ENCODE measurements around the gene MTUS2.

Gene MTUS2

DNA sequence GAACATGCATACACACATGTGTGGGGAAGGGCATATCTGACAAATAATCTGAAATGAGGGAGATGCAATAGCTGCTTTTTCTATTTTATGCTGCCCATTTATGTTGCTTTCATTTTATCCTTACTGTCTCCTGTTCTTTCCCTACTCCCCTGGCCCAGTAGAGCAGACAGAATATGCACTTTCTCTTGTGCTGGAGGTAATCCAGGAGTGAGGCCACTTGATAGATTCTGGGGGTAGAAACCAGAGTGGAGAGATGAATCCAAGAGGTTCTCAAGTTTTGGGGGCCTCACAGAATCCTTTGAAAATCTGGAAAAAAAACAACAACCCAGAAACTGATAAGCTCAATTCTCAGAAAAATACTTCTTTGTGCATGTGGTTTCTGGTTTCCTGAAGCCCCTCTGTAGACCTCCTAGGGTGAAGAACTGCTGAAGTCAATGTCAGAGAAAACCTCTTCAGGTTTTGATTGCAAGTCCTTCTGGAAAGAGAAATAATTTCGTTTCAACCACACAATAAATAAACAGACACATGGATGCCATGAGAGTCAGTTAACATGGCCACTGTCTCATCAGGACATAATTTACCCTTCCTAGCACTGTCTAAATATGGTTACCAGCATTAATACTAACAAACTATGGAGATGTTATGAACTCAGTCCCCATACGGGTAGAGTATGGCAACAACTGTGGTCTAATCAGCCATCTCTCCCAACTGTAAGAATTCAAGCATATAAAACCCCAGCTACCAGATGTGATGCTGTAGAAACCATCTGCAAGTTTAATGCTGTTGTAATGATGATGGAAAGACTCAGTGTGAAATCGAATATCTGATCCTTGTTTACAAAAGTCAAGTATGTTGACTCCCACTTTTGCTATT, 419.8 kb downstream of the MTUS2 start:
- no peak for DNase-seq (ENCODE audit: low read depth)

- no peak for DNase-seq (ENCODE audit: low read depth)
Observed at GRCh38 chr13:29254626-29255370, 434.7 kb downstream of the MTUS2 start.

DNA sequence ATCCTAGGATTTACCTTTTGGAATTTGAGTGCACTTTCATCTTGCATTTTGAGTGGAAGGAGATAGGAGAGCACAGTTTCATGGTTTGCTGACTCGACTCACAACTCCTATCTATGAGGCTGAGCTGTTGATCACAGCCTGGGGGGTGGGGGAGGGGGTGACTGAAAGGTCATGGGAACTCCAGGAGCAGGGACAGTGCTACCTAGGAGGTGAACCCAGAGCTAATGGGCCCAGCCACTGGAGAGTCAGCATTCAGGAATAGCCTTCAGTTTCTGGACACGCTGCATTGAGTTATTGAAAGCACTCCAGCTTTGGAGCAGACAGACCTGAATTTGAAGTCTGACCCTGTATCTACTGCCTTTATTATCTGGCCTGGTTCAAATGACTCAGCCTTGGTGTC, 435.4 kb downstream of the MTUS2 start:
- DNase-seq (ENCODE audit: low read depth) = no peak

GRCh38 chr13:29260684-29261083, 440.5 kb downstream of the MTUS2 start:
- DNase-seq (ENCODE audit: low read depth) = no peak

DNA sequence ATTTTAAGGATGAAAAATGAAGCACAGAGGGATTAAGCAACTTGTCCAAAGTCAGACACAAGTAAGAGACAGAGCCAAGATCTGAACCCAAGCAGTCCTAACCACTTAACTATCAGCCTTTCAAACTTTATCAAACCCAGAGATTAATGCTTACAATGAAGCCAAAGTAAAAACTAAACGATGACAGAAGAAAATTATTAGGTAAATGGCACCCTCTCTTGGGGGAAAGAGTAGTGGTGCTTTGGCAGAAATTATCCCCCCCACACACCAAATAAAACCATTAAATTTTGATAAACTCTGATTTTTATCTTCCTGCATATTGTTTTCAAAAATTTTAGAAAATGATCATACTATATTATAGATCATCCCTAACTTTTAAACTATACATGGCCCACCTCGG, 446.1 kb downstream of the MTUS2 start:
- no peak for DNase-seq (ENCODE audit: low read depth)

DNA sequence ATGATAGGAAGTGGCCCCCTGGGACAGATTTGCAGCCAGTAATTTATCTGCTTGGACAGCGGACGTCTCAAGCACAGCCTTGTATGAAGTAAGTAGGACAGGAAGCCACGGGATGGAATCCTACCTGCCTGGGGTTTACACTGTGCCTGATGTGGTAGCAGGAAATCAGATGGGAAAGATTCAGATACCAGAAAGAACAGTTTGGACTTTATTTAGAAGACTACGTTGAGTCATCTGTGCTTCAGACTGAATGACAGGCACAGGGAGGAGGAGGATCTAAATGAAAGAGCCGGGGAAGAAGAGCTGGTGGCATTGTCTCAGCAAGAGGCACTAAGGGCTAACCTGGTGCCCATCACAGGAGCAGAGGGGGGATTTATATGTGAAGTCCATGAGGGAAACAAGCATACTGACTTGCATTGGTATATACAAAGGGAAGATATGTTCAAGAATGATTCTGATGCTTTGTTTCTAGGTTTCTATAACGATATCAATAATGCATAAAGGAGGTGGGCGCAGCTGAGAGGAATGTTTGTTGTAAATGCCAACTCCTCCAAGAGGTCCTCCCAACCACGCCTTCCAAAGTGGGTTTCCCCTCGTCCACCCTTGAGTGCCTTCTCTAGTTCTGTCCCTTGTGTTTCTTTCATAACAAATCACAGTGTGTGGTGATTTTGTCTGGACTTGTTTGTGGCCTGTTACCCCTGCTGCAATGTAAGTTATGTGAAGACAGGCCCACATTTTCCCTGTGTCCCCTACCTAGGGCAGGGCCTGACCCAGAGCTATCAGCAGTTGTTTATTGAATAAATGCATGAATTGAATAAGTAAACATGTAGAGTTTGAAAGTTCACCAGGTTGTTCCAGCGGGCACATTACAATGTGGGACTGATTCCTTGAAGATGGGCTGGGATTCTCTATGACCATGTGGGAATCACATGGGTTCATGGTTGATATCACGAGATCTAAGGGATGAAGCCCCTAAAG, 446.9 kb downstream of the MTUS2 start:
- no peak for DNase-seq (ENCODE audit: low read depth)

DNA sequence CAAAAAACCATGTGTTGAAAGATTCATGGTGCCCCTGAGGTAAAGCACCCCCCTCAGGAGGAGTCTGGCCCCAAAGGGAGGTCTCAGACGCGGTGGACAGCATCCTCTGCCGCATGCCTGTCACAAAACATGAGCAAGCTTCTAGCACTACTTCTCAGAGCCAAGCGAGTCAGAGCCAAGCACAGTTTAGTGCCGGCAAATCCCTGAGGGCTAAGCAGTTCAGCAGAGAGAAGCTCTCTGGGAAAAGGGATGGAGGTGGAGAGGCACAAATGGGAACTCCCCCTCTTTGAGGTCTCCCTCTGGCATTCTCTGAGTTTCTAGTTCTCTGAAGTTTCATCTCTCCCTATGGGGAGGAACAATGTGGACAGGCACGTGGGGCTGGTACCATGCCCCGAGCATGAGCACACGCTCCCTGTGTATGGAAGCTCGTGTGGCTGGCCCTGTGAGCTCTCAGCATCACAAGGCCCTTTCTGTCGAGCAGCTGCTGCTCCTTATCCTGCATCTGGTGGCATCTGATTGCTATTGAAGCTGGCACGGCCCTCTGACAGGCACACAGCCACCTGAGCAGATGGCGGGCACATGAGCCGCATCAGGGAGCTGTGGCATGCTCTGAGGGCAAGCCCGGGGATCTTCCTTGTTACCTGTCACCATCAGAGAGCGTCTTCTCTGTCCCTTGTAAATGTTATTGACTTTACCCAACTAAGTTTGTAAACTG, 450.3 kb downstream of the MTUS2 start:
- no peak for DNase-seq (ENCODE audit: low read depth)

DNA sequence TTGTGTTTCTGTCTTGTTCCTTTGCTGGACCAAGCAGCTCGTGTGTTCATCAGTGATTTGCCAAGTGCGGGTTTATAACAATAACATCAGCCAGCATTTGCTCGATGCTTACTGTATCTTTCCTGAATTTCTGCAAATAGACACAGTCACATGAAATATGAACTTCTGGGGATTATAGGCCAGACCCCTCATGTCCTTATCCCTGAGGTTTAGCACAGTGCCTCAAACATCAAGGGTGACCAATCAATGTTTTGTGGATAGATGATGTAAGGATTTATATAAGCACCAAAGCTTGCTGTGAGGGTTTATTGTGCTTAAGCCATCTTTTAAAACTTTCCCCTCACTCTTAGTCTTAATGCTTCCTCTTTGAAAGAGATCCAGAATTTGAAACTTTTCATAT, 451.5 kb downstream of the MTUS2 start:
- DNase-seq (ENCODE audit: low read depth) = no peak

DNA sequence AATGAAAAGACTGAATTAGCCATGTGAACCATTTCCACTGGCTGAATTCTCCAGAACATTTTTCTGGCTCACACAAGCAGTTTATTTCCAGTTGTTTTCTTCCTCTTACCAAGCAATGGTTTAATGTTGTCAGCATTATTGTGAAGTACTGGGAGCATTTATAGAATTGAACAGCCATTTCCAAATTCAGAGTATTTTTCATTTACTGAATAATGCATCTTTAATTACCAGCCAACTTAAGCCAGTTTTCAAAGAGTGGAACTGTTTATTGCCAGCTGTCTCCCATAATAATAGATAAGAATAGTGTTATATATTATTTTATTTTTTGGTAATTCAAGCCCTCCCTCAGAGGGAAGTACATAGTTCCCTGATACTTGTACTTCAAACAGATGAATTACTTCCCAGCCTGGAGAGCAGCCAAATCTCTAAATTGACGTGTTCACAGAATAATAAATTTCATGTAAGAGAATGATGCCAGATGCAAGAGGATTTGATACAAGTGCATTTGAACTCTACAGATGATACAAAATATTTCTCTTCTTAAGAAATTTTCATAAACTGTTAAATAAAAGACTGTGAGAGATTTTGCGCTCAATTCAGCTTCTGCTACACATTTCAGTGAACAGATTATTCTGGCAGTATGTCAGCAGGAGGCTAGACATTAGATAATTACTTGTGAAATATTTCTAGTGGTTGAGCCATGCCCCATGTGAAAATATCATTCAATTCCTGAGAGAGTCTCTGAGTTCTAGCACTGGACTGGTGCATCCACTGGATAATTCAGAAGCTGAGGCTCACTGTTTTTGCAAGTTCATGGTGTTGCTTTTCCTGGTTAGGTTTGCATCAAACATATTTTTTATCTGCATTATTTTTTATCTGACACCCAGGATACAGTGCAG, 459.5 kb downstream of the MTUS2 start:
- no peak for DNase-seq (ENCODE audit: low read depth)

GRCh38 chr13:29281932-29282495, 461.9 kb downstream of the MTUS2 start:
- no peak for DNase-seq (ENCODE audit: low read depth)

DNA sequence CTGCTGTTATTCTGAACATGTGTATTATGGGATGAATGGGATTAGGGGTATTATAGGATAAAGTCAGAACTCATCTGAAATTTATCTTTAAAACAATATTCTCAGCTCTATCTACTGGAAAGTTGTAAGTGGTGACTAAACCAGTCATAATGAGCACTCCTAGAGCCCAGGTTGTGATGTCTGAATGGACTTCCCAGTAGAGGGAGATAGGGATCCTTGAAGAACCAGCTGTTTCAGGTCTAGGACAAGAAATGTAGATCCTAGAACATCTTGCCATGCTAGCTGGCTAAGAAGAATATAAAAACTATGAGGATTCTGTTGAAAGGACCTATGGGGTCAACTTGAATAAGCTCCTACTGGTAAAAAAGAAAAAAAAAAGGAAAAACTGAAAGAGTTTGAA, 464.6 kb downstream of the MTUS2 start:
- no peak for DNase-seq (ENCODE audit: low read depth)

DNA sequence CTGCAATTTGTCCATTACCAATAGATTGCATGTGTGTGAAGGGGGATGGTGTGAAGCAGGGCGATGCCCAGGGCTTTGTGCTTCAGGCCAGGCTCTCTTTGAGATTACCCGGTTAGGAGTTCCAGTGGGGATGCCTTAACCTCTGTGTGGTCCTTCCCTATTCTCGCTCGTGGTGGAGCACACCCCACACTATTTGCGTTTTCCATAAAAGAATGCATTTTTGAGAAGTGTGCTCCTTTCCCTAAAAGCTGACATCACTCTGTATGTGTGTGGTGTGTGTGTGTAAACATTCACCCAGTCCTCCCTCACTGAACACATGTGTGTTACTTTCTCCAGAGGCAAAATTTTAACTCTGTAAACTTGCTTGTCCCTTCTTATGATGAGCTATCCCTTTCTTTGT, 467.1 kb downstream of the MTUS2 start:
- DNase-seq (ENCODE audit: low read depth) = no peak

- DNase-seq (ENCODE audit: low read depth) = no peak
Observed at GRCh38 chr13:29292045-29292444, 471.9 kb downstream of the MTUS2 start.

GRCh38 chr13:29294821-29295220, 474.7 kb downstream of the MTUS2 start:
- no peak for DNase-seq (ENCODE audit: low read depth)

DNA sequence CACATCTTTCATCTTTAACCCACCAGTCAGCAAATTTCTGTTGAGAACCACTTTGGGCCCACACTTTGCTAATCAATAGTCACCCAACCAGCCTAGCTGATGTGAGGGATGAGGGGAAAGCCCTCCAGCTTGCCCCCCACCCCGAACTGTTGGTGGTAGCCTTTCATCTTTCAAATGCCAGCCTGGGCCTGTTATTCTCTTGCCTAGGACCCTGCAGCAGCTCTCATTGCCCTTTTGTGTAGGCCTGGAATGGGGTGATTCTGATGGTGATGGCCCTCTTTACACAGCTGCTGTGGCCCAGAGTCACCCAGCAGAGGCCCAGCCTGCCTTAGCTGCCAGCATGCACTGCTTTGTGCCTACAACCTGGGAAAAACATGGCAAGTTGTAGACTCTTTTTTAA, 480.9 kb downstream of the MTUS2 start:
- no peak for DNase-seq (ENCODE audit: low read depth)

DNA sequence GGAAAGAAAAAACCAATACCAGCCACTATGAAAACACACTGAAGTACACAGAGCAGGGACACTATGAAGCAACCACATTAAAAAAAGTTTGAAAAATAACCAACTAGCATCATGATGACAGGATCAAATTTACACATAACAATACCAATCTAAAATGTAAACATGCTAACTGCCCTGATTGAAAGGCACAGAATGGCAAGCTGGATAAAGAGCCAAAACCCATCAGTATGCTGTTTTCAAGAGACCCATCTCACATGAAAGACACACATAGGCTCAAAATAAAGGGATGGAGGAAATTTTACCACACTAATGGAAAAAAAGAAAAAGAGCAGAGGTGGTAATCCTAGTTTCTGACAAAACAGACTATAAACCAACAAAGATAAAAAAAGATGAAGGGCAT, 484.0 kb downstream of the MTUS2 start:
- DNase-seq (ENCODE audit: low read depth) = no peak

GRCh38 chr13:29310806-29311205, 490.7 kb downstream of the MTUS2 start:
- DNase-seq (ENCODE audit: low read depth) = no peak

DNA sequence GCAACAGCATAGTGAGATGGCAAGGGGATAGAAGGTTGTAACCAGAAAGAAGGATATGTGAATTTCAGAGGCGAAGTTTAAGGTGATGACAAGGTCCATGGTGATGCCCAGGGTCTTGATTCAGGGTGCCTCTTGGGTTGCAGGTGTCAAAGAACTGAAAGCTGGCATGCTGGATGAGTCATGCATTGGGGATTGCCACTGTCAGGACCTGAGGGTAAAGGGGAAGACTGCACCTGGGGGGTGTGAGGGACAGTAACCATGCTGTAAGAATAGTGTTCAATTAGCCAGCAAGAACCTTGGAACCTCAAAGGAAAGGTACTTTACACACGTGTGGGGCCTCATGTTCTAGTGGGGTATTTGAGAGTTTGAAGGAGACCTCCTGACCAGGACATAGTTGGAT, 495.7 kb downstream of the MTUS2 start:
- DNase-seq (ENCODE audit: low read depth) = no peak

GRCh38 chr13:29317828-29318227, 497.7 kb downstream of the MTUS2 start:
- no peak for DNase-seq (ENCODE audit: low read depth)

GRCh38 chr13:29318741-29319140, 498.6 kb downstream of the MTUS2 start:
- DNase-seq (ENCODE audit: low read depth) = no peak

Measured in HS-5 (cell line).